Peyer's patch (tissue), 4 donors: ENCODE data around the gene SUPV3L1. TPM values are rescaled to one million over a fixed set of nuclear protein-coding genes. Genes with fewer than 3 reads are reported as not detected.
"Not testable (repeated sequence)": the region's sequence is repeated elsewhere in the genome, so short reads cannot be mapped to it uniquely, and the experiment has no call there.

Experiments
- DNase-seq, 3 donors: peaks; one replicate each; pipeline ENCODE4 v3.0.0-alpha.2; 2017 to 2019
- H3K27ac ChIP-seq, 4 donors: fragments of 200-600 bp; sonication (generic); one replicate each; pipeline ENCODE4 v1.5.1; 2016 to 2019
- H3K27me3 ChIP-seq, 2 donors: fragments of 200-600 bp; sonication (generic); one replicate each; pipeline ENCODE4 v1.5.1; 2019
- H3K36me3 ChIP-seq, 3 donors: fragments of 200-600 bp; sonication (generic); one replicate each; pipeline ENCODE4 v1.5.1; 2016 to 2019
- H3K4me1 ChIP-seq, 4 donors: fragments of 200-600 bp; sonication (generic); one replicate each; pipeline ENCODE4 v1.5.1; 2016 to 2019
- H3K4me3 ChIP-seq, 4 donors: fragments of 200-600 bp; sonication (generic); 1 replicate in 3 of 4; 2 replicates in 1 of 4; pipeline ENCODE4 v1.5.1; 2016 to 2019; ENCODE audit warnings: mild to moderate bottlenecking in 1 of 4
- H3K9me3 ChIP-seq, 4 donors: fragments of 200-600 bp; sonication (generic); one replicate each; pipeline ENCODE4 v1.5.1; 2016 to 2019; ENCODE audit warnings: mild to moderate bottlenecking in 1 of 4
- POLR2A ChIP-seq, 2 donors: fragments of 450-650 bp; IDR thresholded peaks; one replicate each; pipeline ENCODE4 v1.5.1; 2017; ENCODE audit warnings: antibody characterized with exemption in 2 of 2, mild to moderate bottlenecking in 2 of 2, moderate library complexity in 2 of 2
- total RNA-seq, 4 donors: library from RNA; depleted of rRNA; stranded (reverse); fragments of >200 nt; gene quantifications; one replicate each; pipeline ENCODE4 v1.1.0, GENCODE V29; 2016
- TF ChIP-seq, protein P1 (sequence below), 6 experiments: fragments of 450-650 bp in 4 of 6; fragments of 200-600 bp in 2 of 6; sonication (generic) in 1 of 6; IDR thresholded peaks; one replicate each; pipeline ENCODE4 v1.5.1; 2017 to 2019; ENCODE audit warnings: antibody characterized with exemption in 6 of 6, mild to moderate bottlenecking in 3 of 6, moderate library complexity in 1 of 6

Gene SUPV3L1
- total RNA-seq, 4 donors from 2014 or later, result 20.5 to 50.3 (median 31.2) TPM

- no peak overlapping the region for H3K4me3 ChIP-seq
- H3K36me3 ChIP-seq, result peaks cover 0 to 57% (median 0%) of the 10 kb centered on the region in 3 donors
- no peaks in the 10 kb centered on the region for H3K9me3 ChIP-seq
- no peaks in the 10 kb centered on the region for H3K4me1 ChIP-seq
- no peak overlapping the region for H3K27ac ChIP-seq
- DNase-seq, result no peak
- H3K27me3 ChIP-seq, result no peaks in the 10 kb centered on the region
- TF ChIP-seq POLR2A (IDR thresholded peaks at IDR 0.05), result no peak
- TF ChIP-seq, protein P1, sequence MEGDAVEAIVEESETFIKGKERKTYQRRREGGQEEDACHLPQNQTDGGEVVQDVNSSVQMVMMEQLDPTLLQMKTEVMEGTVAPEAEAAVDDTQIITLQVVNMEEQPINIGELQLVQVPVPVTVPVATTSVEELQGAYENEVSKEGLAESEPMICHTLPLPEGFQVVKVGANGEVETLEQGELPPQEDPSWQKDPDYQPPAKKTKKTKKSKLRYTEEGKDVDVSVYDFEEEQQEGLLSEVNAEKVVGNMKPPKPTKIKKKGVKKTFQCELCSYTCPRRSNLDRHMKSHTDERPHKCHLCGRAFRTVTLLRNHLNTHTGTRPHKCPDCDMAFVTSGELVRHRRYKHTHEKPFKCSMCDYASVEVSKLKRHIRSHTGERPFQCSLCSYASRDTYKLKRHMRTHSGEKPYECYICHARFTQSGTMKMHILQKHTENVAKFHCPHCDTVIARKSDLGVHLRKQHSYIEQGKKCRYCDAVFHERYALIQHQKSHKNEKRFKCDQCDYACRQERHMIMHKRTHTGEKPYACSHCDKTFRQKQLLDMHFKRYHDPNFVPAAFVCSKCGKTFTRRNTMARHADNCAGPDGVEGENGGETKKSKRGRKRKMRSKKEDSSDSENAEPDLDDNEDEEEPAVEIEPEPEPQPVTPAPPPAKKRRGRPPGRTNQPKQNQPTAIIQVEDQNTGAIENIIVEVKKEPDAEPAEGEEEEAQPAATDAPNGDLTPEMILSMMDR (IDR thresholded peaks at IDR 0.05), result no peak
Observed at GRCh38 chr10:69246036-69246435, 66.0 kb downstream of the SUPV3L1 start.

DNA sequence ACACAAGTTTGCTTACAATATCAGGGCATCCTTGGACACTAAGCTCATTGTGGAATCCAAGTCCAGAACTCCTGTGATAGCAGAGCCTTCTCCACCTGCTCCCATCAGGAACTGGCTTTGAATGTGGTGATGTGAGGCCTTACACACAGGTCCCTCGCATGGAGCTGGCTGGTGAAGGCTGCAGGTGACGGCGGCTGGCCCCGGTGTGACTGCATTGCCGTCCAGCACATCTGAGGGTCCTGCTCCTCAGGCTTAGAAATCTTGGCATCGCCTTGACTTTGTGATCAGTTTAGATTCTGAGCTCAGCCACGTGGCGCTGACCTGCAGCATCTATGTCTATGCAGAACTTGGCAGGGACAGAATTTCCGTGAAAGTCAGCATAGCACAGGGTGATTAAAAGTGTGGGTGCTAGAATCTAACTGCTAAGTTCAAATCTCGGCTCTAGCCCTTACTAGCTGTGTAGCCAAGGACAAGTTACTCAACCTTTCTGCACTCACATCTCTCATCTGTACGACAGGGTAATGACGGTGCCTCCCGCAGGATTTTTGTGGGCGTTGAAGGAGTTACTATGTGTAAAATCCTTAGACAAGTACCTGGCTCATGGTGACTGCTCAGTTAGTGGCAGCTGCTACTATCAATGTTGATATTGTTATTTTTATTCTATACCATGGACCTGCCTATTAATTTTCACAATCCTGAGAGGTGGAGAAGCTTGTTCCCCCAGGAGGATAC is 66.7 kb downstream of the SUPV3L1 start:
- Histone ChIP-seq H3K36me3 (peaks cover 0 to 54% (median 0%) of the 10 kb centered on the region in 3 donors), H3K27ac (no peak overlapping the region), H3K4me3 (no peak overlapping the region), H3K9me3 (no peaks in the 10 kb centered on the region), H3K27me3 (no peaks in the 10 kb centered on the region), H3K4me1 (no peaks in the 10 kb centered on the region)
- DNase-seq, result no peak
- TF ChIP-seq, protein P1 (IDR thresholded peaks at IDR 0.05), result no peak
- no peak for TF ChIP-seq POLR2A (IDR thresholded peaks at IDR 0.05)

DNA sequence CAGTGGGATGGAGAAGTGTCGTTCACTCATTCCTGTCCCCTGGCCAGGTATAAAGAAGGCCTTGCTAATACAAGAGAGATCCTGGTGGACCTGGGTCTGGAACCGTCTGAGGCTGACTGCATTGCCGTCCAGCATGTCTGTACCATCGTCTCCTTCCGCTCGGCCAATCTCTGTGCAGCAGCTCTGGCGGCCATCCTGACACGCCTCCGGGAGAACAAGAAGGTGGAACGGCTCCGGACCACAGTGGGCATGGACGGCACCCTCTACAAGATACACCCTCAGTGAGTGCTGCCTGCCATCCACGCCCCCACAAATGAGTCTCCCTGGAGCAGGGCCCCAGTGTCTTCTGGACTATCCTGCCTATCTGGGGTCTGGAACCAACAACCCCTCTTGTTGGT is 67.3 kb downstream of the SUPV3L1 start:
- Histone ChIP-seq H3K36me3 (peaks cover 0 to 55% (median 0%) of the 10 kb centered on the region in 3 donors), H3K9me3 (no peaks in the 10 kb centered on the region), H3K27ac (no peak overlapping the region), H3K4me3 (no peak overlapping the region), H3K4me1 (no peaks in the 10 kb centered on the region), H3K27me3 (no peaks in the 10 kb centered on the region)
- no peak for TF ChIP-seq POLR2A (IDR thresholded peaks at IDR 0.05)
- TF ChIP-seq, protein P1 (IDR thresholded peaks at IDR 0.05), result no peak
- DNase-seq, result no peak

- Histone ChIP-seq H3K4me1 (no peaks in the 10 kb centered on the region), H3K27me3 (no peaks in the 10 kb centered on the region), H3K27ac (no peak overlapping the region), H3K36me3 (peaks cover 0 to 58% (median 0%) of the 10 kb centered on the region in 3 donors), H3K9me3 (no peaks in the 10 kb centered on the region), H3K4me3 (no peak overlapping the region)
- TF ChIP-seq POLR2A (IDR thresholded peaks at IDR 0.05), result no peak
- TF ChIP-seq, protein P1 (IDR thresholded peaks at IDR 0.05), result no peak
- no peak for DNase-seq
Observed at GRCh38 chr10:69248117-69248730, 68.2 kb downstream of the SUPV3L1 start.

DNA sequence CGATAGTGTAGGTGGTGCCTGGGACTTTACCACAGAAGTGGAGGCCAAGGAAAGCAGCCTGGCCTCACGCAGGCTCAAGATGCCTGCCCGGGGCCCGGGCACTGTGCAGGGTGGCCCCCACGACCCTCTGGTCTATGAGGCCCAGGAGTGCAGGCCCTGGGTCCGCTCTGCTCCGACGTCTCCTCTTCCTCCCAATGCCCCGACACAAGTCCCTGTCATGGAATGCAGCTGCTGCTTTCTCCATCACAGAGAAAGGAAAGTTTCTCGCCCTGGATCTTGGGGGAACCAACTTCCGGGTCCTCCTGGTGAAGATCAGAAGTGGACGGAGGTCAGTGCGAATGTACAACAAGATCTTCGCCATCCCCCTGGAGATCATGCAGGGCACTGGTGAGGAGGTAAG is 70.0 kb downstream of the SUPV3L1 start:
- TF ChIP-seq POLR2A (IDR thresholded peaks at IDR 0.05), result no peak
- TF ChIP-seq, protein P1 (IDR thresholded peaks at IDR 0.05), result no peak
- Histone ChIP-seq H3K36me3 (peaks cover 0 to 56% (median 0%) of the 10 kb centered on the region in 3 donors), H3K27me3 (no peaks in the 10 kb centered on the region), H3K4me3 (no peak overlapping the region), H3K4me1 (no peaks in the 10 kb centered on the region), H3K9me3 (no peaks in the 10 kb centered on the region), H3K27ac (no peak overlapping the region)
- DNase-seq, result no peak

GRCh38 chr10:69251417-69251816 is 71.4 kb downstream of the SUPV3L1 start:
- peaks cover 0 to 56% (median 0%) of the 10 kb centered on the region in 3 donors for H3K36me3 ChIP-seq
- not testable (repeated sequence) for H3K27ac ChIP-seq, DNase-seq, H3K4me1 ChIP-seq, H3K9me3 ChIP-seq, H3K4me3 ChIP-seq, H3K27me3 ChIP-seq
